COR-L47 (cell line): ENCODE results near the gene OXCT1.
"Not testable (repeated sequence)": the region's sequence is repeated elsewhere in the genome, so short reads cannot be mapped to it uniquely, and the experiment has no call there.

Experiments used
- DNase-seq: peaks from one replicate; lab custom pipeline; 2025; lab: John Stamatoyannopoulos, UW

Gene OXCT1

GRCh38 chr5:41874512-41875060 is 4.4 kb upstream of the OXCT1 start:
- DNase-seq: no peak

- DNase-seq: no peak
Observed at GRCh38 chr5:41871852-41872251, 1.6 kb upstream of the OXCT1 start.

GRCh38 chr5:41870627-41871048 is 413 bp upstream of the OXCT1 start:
- no peak for DNase-seq

- DNase-seq: peak; percentile 46
Observed at GRCh38 chr5:41869151-41869723, 988 bp downstream of the OXCT1 start.

- no peak for DNase-seq
Observed at GRCh38 chr5:41863871-41864486, 6.2 kb downstream of the OXCT1 start.

GRCh38 chr5:41858890-41859289 is 11.3 kb downstream of the OXCT1 start:
- DNase-seq: no peak

GRCh38 chr5:41857989-41858388 is 12.2 kb downstream of the OXCT1 start:
- no peak for DNase-seq

GRCh38 chr5:41856644-41857491 is 13.4 kb downstream of the OXCT1 start:
- peak; percentile 56 for DNase-seq

GRCh38 chr5:41852293-41852692 is 17.9 kb downstream of the OXCT1 start:
- DNase-seq: no peak

GRCh38 chr5:41851116-41851515 is 19.1 kb downstream of the OXCT1 start:
- no peak for DNase-seq

GRCh38 chr5:41848983-41849382 is 21.2 kb downstream of the OXCT1 start:
- DNase-seq: no peak

GRCh38 chr5:41845751-41846150 is 24.5 kb downstream of the OXCT1 start:
- not testable (repeated sequence) for DNase-seq

GRCh38 chr5:41844502-41844901 is 25.7 kb downstream of the OXCT1 start:
- no peak for DNase-seq

- DNase-seq: peak; percentile 60
Observed at GRCh38 chr5:41843456-41844370, 26.5 kb downstream of the OXCT1 start.

- DNase-seq: no peak
Observed at GRCh38 chr5:41842777-41843176, 27.4 kb downstream of the OXCT1 start.

- no peak for DNase-seq
Observed at GRCh38 chr5:41841325-41841724, 28.9 kb downstream of the OXCT1 start.

- no peak for DNase-seq
Observed at GRCh38 chr5:41840251-41840650, 30.0 kb downstream of the OXCT1 start.

- no peak for DNase-seq
Observed at GRCh38 chr5:41837793-41838192, 32.4 kb downstream of the OXCT1 start.

GRCh38 chr5:41835645-41836044 is 34.6 kb downstream of the OXCT1 start:
- peak; percentile 32 for DNase-seq

- no peak for DNase-seq
Observed at GRCh38 chr5:41834506-41834905, 35.7 kb downstream of the OXCT1 start.

GRCh38 chr5:41832430-41832829 is 37.8 kb downstream of the OXCT1 start:
- DNase-seq: no peak

GRCh38 chr5:41831155-41831554 is 39.1 kb downstream of the OXCT1 start:
- DNase-seq: no peak
